Head of caudate nucleus (tissue), 42 donors: Measurements from ENCODE around the gene TUFM.

Source experiments
- DNase-seq, 42 donors: peaks; one replicate each; pipeline versions ENCODE4 v3.0.0 to v3.0.0-alpha.2; 2020 to 2021; ENCODE audit warnings: mixed read lengths in 7 of 42
- intact Hi-C: fragments of 100-400 bp; cut with DNase I; formaldehyde crosslinking; loops from one replicate; pipeline ENCODE4 v1.15.0; 2022

TUFM gene

GRCh38 chr16:28845293-28845692, 855 bp downstream of the TUFM start:
- intact Hi-C loops = loop anchor here (10.0 kb wide), 1 partner anchor 100 kb away; no protein-coding TSS in a partner anchor
- peak in 6 of 42 donors; percentile 4 to 48 (median 36) for DNase-seq

DNA sequence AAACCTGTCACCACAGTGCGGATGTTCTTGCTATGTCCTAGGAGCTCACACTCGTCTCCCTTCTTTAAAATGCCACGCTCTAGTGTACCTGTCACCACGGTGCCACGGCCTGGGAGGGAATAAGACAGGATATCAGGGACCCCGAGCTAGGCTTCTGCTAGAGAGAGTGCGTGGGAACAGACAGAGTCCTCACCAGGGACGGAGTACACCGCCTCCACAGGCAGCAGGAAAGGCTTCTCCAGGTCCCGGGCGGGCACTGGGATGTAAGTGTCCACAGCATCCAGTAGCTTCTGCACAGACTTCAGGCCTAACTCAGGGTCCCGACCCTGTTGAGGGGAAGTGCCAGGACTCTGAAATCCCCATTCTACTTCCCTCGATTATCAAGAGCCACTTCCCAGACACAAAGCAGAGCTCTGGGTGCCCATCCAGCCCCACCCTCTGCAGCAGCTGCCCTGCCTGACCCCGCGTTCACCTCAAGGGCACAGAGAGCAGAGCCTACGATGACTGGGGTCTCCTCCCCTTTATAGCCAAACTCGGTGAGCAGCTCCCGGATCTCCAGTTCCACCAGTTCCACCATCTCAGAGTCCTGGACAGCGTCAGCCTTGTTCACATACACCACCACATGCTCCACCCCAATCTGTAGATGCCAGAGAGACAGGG, 1.8 kb downstream of the TUFM start:
- DNase-seq = no peak
- intact Hi-C loops = loop anchor here (10.0 kb wide), 1 partner anchor 100 kb away; no protein-coding TSS in a partner anchor

GRCh38 chr16:28843766-28844165, 2.4 kb downstream of the TUFM start:
- no peak for DNase-seq
- intact Hi-C loops = loop anchor here (10.0 kb wide), 1 partner anchor 101 kb away; no protein-coding TSS in a partner anchor

- intact Hi-C loops = loop anchor here (10.0 kb wide), 1 partner anchor 102 kb away; no protein-coding TSS in a partner anchor
Measured at GRCh38 chr16:28842696-28843095, 3.5 kb downstream of the TUFM start.

DNA sequence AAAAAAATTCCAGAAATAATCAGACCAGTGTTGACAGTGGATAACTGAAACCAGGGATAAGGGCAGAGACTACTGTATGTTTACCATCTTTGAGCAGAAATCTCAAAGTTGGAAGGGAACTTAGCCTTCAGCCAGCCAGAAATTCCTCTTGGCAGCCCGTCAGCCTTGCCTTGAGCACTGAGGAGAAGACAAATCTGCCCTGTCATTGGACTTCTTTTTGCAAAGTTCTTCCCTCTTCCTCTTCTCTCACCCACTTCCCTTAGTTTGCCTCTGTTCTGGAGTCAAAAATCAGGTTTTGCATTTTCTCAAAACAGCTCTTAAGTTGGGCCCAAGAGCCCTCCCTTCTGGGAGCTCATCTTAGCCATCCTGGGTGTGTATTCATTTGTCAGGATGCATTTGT, 6.2 kb downstream of the TUFM start:
- intact Hi-C loops = loop anchor here (10.0 kb wide), 1 partner anchor 105 kb away; no protein-coding TSS in a partner anchor

More at GRCh38 chr16:28842696-28843095, 3.5 kb downstream of the TUFM start:
- DNase-seq = no peak

DNA sequence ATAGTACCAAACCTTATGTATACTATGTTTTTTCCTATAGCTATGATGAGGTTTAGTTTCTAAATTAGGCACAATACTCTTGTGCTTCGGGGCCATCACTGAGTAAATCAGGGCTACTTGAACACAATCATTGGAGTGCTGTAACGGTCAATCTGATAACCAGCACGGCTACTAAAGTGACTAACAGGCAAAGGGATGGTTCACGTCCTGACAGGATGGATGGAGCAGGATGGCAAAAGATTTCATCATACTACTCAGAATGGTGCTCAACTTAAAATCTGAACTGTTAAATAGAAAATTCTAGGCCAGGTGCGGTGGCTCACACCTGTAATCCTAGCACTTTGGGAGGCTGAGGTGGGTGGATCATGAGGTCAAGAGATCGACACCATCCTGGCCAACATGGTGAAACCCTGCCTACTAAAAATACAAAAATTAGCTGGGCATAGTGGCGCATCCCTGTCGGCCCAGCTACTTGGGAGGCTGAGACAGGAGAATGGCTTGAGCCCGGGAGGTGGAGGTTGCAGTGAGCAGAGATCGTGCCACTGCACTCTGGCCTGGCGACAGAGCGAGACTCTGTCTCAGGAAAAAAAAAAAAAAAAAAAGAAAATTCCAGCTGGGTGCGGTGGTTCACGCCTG, 7.0 kb downstream of the TUFM start:
- intact Hi-C loops = no loop called here
- DNase-seq = no peak

More for the DNA sequence above, 6.2 kb downstream of the TUFM start:
- no peak for DNase-seq

DNA sequence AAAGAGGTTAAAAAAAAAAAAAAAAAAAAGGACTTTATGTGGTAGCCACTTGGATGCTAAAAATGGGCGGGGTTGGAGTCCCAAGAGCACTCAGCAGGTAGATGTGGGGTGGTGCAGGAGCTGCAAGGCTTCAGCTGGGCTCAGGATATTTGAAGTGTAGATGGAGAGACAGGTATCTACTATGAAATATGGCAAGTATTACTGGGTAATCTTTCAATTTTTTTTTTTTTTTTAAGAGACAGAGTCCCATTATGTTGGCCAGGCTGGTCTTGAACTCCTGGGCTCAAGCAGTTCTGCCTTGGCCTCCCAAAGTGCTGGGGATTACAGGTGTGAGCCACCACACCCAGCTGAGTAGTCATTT, 7.6 kb downstream of the TUFM start:
- no peak for DNase-seq
- intact Hi-C loops = no loop called here

DNA sequence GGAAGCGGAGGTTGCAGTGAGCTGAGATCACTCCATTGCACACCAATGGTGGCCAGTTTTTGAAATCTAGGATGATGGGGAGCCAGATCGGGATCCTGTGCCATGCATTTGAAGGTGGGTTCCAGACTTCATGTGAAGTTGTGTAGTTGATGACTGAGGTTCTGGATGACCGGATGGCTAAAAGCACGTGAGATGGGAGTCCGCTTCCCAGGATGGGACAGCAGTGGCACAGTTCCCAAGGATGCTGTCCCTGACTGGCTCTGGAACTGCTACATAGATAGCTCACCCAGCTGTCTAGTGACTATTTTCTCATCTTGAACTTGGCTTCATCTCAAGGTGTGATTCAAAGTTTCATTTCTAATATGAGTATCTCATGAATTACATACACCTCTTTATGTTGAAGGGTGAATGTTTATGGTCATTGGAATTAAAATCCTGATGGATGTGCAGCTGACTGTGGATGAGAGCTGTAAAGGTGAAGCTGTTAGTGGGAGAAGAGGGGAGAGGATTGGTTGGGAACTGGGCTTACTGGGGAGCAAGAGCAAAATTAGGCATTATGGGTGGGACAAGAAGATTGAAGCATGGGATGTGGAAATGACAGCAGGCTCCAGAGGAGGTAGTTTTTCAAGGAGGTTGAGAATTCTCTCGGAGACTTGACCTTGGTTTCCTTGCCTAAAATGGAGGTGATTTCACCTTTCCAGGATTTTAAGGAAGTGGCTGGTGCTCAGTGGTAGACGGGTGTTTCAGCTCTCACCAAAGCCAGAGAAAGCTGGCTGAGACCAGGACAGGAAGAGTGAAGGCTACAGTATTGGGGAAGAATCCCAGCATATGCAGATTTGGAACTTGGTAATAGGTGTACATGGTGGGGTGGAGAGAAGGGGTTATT, 8.2 kb downstream of the TUFM start:
- intact Hi-C loops = no loop called here
- no peak for DNase-seq

- intact Hi-C loops = no loop called here
- DNase-seq = no peak
Measured at GRCh38 chr16:28836761-28837064, 9.4 kb downstream of the TUFM start.

DNA sequence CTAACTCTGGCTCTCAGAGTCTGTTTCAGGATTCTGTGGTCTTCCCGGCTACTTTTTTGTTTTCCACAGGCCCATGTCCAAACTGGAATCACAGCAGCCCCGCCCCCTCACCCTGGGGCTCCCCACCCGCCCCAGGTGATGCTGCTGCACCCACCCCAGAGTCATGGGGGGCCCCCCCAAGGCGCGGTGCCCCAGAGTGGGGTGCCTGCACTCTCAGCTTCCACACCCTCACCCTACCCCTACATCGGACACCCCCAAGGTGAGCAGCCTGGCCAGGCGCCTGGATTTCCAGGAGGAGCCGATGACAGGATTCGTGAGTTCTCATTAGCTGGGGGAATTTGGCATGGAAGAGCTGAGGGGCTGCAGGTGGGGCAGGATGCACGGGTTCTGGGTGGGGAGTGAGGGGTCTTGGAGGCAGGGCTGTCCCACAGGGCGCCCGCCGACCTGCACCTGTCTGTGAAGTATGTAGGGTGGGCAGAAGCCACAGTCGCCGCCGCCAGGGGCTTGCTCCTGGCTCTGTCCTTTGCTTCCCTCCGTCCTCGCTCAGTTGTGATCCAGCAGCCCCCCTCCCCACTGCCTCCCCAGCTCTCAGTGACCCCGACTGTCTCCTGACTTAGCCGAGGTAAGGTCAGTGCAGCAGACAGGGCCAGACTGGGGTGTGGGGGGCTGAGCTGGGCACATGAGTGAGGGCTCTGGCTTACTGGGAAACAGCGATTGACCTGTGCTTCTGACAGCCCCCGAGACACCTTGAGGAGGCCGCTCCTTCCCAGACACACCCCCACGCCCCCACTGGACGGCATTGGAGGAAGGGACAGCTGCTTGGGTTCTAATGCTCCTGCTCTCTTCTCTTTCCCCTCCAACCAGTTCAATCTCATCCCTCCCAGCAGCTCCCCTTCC, 10.0 kb downstream of the TUFM start:
- intact Hi-C loops = no loop called here
- DNase-seq = no peak

- DNase-seq = no peak
- intact Hi-C loops = no loop called here
Measured at GRCh38 chr16:28834873-28835863, 11.0 kb downstream of the TUFM start.

GRCh38 chr16:28834349-28834748, 11.8 kb downstream of the TUFM start:
- DNase-seq = no peak
- intact Hi-C loops = no loop called here

GRCh38 chr16:28830531-28830930, 15.6 kb downstream of the TUFM start:
- intact Hi-C loops = no loop called here
- no peak for DNase-seq

DNA sequence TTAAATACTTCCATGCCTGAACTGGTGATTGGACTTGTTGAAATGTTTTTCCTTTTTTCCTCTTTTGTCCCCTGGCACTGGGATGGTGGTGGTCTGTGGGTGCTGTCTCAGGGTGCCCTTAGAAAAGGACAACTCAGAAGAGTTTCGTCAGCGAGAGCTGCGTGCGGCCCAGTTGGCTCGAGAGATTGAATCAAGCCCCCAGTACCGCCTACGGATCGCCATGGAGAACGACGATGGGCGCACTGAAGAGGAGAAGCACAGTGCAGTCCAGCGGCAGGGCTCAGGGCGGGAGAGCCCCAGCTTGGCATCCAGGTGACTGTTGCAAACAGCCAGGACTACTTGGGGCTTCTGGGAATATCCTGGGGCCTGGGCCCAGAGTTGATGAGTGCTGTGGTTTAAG, 16.4 kb downstream of the TUFM start:
- intact Hi-C loops = no loop called here
- DNase-seq = no peak

GRCh38 chr16:28826141-28826540, 20.0 kb downstream of the TUFM start:
- intact Hi-C loops = no loop called here

GRCh38 chr16:28824717-28824973, 21.5 kb downstream of the TUFM start:
- intact Hi-C loops = loop anchor here (1.0 kb wide), 1 partner anchor 22 kb away; the partner anchor contains the start of gene TUFM
- no peak for DNase-seq

More at GRCh38 chr16:28826141-28826540, 20.0 kb downstream of the TUFM start:
- DNase-seq = no peak

GRCh38 chr16:28823873-28824716, 22.1 kb downstream of the TUFM start:
- peak; percentile 84 to 99 (median 95) for DNase-seq
- intact Hi-C loops = loop anchor here (1.0 kb wide), 1 partner anchor 22 kb away; the partner anchor contains the start of gene TUFM
